H9 (cell line): ENCODE measurements around the gene TADA2A. TPM values are rescaled to one million over a fixed set of nuclear protein-coding genes. Genes with fewer than 3 reads are reported as not detected.
A peak's percentile ranks its signal among the peaks of the same experiment; 100 is the strongest.

ENCODE experiments used
- DNase-seq: peaks from one replicate; pipeline ENCODE4 v3.0.0-alpha.2; 2017
- H2AFZ ChIP-seq: one replicate; pipeline ENCODE4 v1.6.1; 2013; ENCODE audit warnings: mild to moderate bottlenecking, low read length, control low read depth, moderate library complexity
- H2AK5ac ChIP-seq: 2 replicates; pipeline ENCODE4 v1.6.1; 2013; ENCODE audit warnings: low read length, control low read depth, mixed read lengths; ENCODE audit not compliant: insufficient read length
- H2BK120ac ChIP-seq: one replicate; pipeline ENCODE4 v1.6.1; 2013; ENCODE audit warnings: low read depth, mild to moderate bottlenecking, low read length, control low read depth, inconsistent platforms; ENCODE audit not compliant: poor library complexity, severe bottlenecking
- H2BK12ac ChIP-seq: 2 replicates; pipeline ENCODE4 v1.6.1; 2013; ENCODE audit warnings: low read length, control low read depth, mixed read lengths, low read depth; ENCODE audit not compliant: insufficient read length
- H2BK15ac ChIP-seq: 2 replicates; pipeline ENCODE4 v1.6.1; 2013; ENCODE audit warnings: low read depth, low read length, control low read depth
- H2BK20ac ChIP-seq: one replicate; pipeline ENCODE4 v1.6.1; 2013; ENCODE audit warnings: low read depth, mild to moderate bottlenecking, low read length, control low read depth, inconsistent platforms; ENCODE audit not compliant: poor library complexity, severe bottlenecking
- H2BK5ac ChIP-seq: 2 replicates; pipeline ENCODE4 v1.6.1; 2013; ENCODE audit warnings: low read length, control low read depth, mixed read lengths; ENCODE audit not compliant: insufficient read length
- H3K14ac ChIP-seq: 2 replicates; pipeline ENCODE4 v1.6.1; 2013; ENCODE audit warnings: low read length, control low read depth; ENCODE audit not compliant: insufficient read depth
- H3K18ac ChIP-seq: 2 replicates; pipeline ENCODE4 v1.6.1; 2013; ENCODE audit warnings: low read depth, mild to moderate bottlenecking, mixed read lengths, low read length, control low read depth; ENCODE audit not compliant: insufficient read length
- H3K23ac ChIP-seq: 2 replicates; pipeline ENCODE4 v1.6.1; 2013; ENCODE audit warnings: low read length, control low read depth, mixed read lengths, low read depth; ENCODE audit not compliant: insufficient read length
- H3K23me2 ChIP-seq: 2 replicates; pipeline ENCODE4 v1.6.1; 2013; ENCODE audit warnings: low read depth, mild to moderate bottlenecking, mixed read lengths, low read length, control low read depth; ENCODE audit not compliant: insufficient read length, poor library complexity, severe bottlenecking
- H3K27ac ChIP-seq: 2 replicates; pipeline ENCODE4 v1.5.1; 2013; ENCODE audit warnings: low read length, control low read depth, mixed read lengths, low read depth; ENCODE audit not compliant: insufficient read length
- H3K27me3 ChIP-seq: 2 replicates; pipeline ENCODE4 v1.6.1; 2013; ENCODE audit warnings: low read length, control low read depth, inconsistent platforms; ENCODE audit not compliant: insufficient read depth
- H3K4ac ChIP-seq: 2 replicates; pipeline ENCODE4 v1.6.1; 2013; ENCODE audit warnings: low read depth, mild to moderate bottlenecking, control low read depth, inconsistent platforms, low read length, moderate library complexity
- H3K4me1 ChIP-seq: 2 replicates; pipeline ENCODE4 v1.6.1; 2013; ENCODE audit warnings: low read length, control low read depth, inconsistent platforms; ENCODE audit not compliant: insufficient read depth
- H3K4me2 ChIP-seq: 2 replicates; pipeline ENCODE4 v1.6.1; 2013; ENCODE audit warnings: low read length, control low read depth, mixed read lengths; ENCODE audit not compliant: insufficient read length, insufficient read depth
- H3K56ac ChIP-seq: 2 replicates; pipeline ENCODE4 v1.6.1; 2013; ENCODE audit warnings: low read depth, mild to moderate bottlenecking, mixed read lengths, low read length, control low read depth; ENCODE audit not compliant: insufficient read length
- H3K79me1 ChIP-seq: 2 replicates; pipeline ENCODE4 v1.6.1; 2013; ENCODE audit warnings: low read depth, mild to moderate bottlenecking, moderate library complexity, low read length, control low read depth, inconsistent platforms; ENCODE audit not compliant: insufficient read depth, poor library complexity, severe bottlenecking
- H3K79me2 ChIP-seq: 2 replicates; pipeline ENCODE4 v1.6.1; 2013; ENCODE audit warnings: low read length, control low read depth, inconsistent platforms; ENCODE audit not compliant: insufficient read depth
- H3K9ac ChIP-seq: 2 replicates; pipeline ENCODE4 v1.6.1; 2013; ENCODE audit warnings: low read length, control low read depth, mixed read lengths; ENCODE audit not compliant: insufficient read length; ENCODE audit errors: extremely low read depth
- H3K9me3 ChIP-seq: one replicate; pipeline ENCODE4 v1.6.1; 2013; ENCODE audit warnings: low read depth, low read length, inconsistent platforms; ENCODE audit not compliant: control insufficient read depth
- H3T11ph ChIP-seq: one replicate; pipeline ENCODE4 v1.6.1; 2013; ENCODE audit warnings: mild to moderate bottlenecking, low read length, control low read depth, inconsistent platforms
- H4K20me1 ChIP-seq: one replicate; pipeline ENCODE4 v1.6.1; 2013; ENCODE audit not compliant: control insufficient read depth, insufficient read length, insufficient read depth
- H4K5ac ChIP-seq: 2 replicates; pipeline ENCODE4 v1.6.1; 2013; ENCODE audit warnings: low read depth, mild to moderate bottlenecking, mixed read lengths, low read length, control low read depth; ENCODE audit not compliant: insufficient read length
- H4K8ac ChIP-seq: replicated peaks from 2 replicates; pipeline ENCODE4 v1.6.1; 2013; ENCODE audit warnings: low read length, control low read depth, mixed read lengths, low read depth; ENCODE audit not compliant: insufficient read length
- H4K91ac ChIP-seq: 2 replicates; pipeline ENCODE4 v1.6.1; 2013; ENCODE audit warnings: low read depth, mild to moderate bottlenecking, moderate library complexity, mixed read lengths, low read length, control low read depth; ENCODE audit not compliant: insufficient read length
- H3K27ac Mint-ChIP-seq, 3 experiments: 2 replicates in 2 of 3; 3 replicates in 1 of 3; pipeline ENCODE4 v1.8.0; 2020 to 2021; ENCODE audit warnings: mixed read lengths in 3 of 3, mild to moderate bottlenecking in 1 of 3, moderate library complexity in 1 of 3
- H3K27me3 Mint-ChIP-seq: 2 replicates; pipeline ENCODE4 v1.8.0; 2021; ENCODE audit warnings: low read depth, mild to moderate bottlenecking, moderate library complexity, mixed read lengths
- H3K36me3 Mint-ChIP-seq, 3 experiments: 2 replicates in 2 of 3; 3 replicates in 1 of 3; pipeline ENCODE4 v1.8.0; 2020 to 2021; ENCODE audit warnings: low read depth in 3 of 3, mixed read lengths in 3 of 3; ENCODE audit not compliant: insufficient read depth in 1 of 3
- H3K4me1 Mint-ChIP-seq, 2 experiments: 2 replicates each; pipeline ENCODE4 v1.8.0; 2020; ENCODE audit warnings: mixed read lengths in 2 of 2
- H3K4me3 Mint-ChIP-seq, 2 experiments: 2 replicates in 1 of 2; 3 replicates in 1 of 2; pipeline ENCODE4 v1.8.0; 2020 to 2021; ENCODE audit warnings: mild to moderate bottlenecking in 2 of 2, mixed read lengths in 2 of 2, moderate library complexity in 1 of 2
- H3K9me3 Mint-ChIP-seq, 2 experiments: 2 replicates in 1 of 2; 3 replicates in 1 of 2; pipeline ENCODE4 v1.8.0; 2020; ENCODE audit warnings: mild to moderate bottlenecking in 2 of 2, mixed read lengths in 2 of 2, moderate library complexity in 1 of 2
- CTCF ChIP-seq: fragments of 200-600 bp; sonication (generic); conservative IDR thresholded peaks from 3 replicates; pipeline ENCODE4 v1.8.0; 2021; ENCODE audit warnings: antibody characterized with exemption, mild to moderate bottlenecking
- WGBS: extraction: QIAGEN DNeasy Blood & Tissue Kit; methylation state at CpG from one replicate; pipeline ENCODE4 v1.1.7; 2013; ENCODE audit warnings: missing lambda C conversion rate, low lambda C conversion rate, mixed read lengths; ENCODE audit not compliant: insufficient read length; ENCODE audit errors: extremely low coverage; 5-methylcytosine and 5-hydroxymethylcytosine counted together
- total RNA-seq: library from RNA; stranded (reverse); gene quantifications from 2 replicates; pipeline ENCODE4 v1.2.1, GENCODE V29; 2021

The TADA2A gene
- total RNA-seq, 1 experiment from 2014 or later, result 20.9 TPM

- Mint-ChIP-seq H3K4me3 (no peak overlapping the region), H3K4me1 (peaks cover 0 to 4% of the 10 kb centered on the region in 2 experiments; a peak in 1 of 4 replicates), H3K27me3 (no peaks in the 10 kb centered on the region), H3K27ac (peak overlapping the region in 2 of 3 experiments; percentile 8 to 26; a peak in 1 of 7 replicates), H3K36me3 (peaks cover 3 to 45% (median 28%) of the 10 kb centered on the region in 3 experiments; a peak in 6 of 7 replicates), H3K9me3 (no peaks in the 10 kb centered on the region)
- Histone ChIP-seq H2BK5ac (no peak overlapping the region), H4K20me1 (no peaks in the 10 kb centered on the region), H2BK20ac (no peak overlapping the region), H3K18ac (no peak overlapping the region), H2BK120ac (no peak overlapping the region), H2BK15ac (no peak overlapping the region), H3K4ac (no peak overlapping the region), H3K9me3 (no peaks in the 10 kb centered on the region), H3K23ac (no peak overlapping the region), H3K9ac (no peak overlapping the region), H3K79me2 (no peaks in the 10 kb centered on the region), H3K4me1 (no peaks in the 10 kb centered on the region), H3T11ph (no peak overlapping the region), H2AK5ac (no peak overlapping the region), H3K27me3 (no peaks in the 10 kb centered on the region), H3K4me2 (no peak overlapping the region), H2AFZ (no peak overlapping the region), H4K8ac (no peak overlapping the region), H3K79me1 (no peaks in the 10 kb centered on the region), H2BK12ac (no peak overlapping the region), H3K23me2 (no peaks in the 10 kb centered on the region), H3K27ac (no peak overlapping the region), H3K56ac (no peak overlapping the region), H3K14ac (no peak overlapping the region), H4K5ac (no peak overlapping the region), H4K91ac (no peak overlapping the region)
- TF ChIP-seq CTCF, result no peak
- DNase-seq, result no peak
- no CpG with 5 or more reads among the region's 5 CpGs for WGBS
Measured at GRCh38 chr17:37519251-37519985, 112.7 kb downstream of the TADA2A start.
